ENCODE data around the gene RASGRP4.
"Not testable (repeated sequence)": the region's sequence is repeated elsewhere in the genome, so short reads cannot be mapped to it uniquely, and the experiment has no call there.

- not testable (repeated sequence) for TF ChIP-seq POLR2A, POLR2AphosphoS5 (IDR thresholded peaks at IDR 0.05)
Measured at GRCh38 chr19:38362946-38363688, 62.9 kb downstream of the RASGRP4 start.
